H9 (cell line): ENCODE measurements around the gene KICS2. TPM values are rescaled to one million over a fixed set of nuclear protein-coding genes. Genes with fewer than 3 reads are reported as not detected.

Experiments used
- DNase-seq: peaks from one replicate; pipeline ENCODE4 v3.0.0-alpha.2; 2017
- H2AFZ ChIP-seq: one replicate; pipeline ENCODE4 v1.6.1; 2013; ENCODE audit warnings: mild to moderate bottlenecking, low read length, control low read depth, moderate library complexity
- H2AK5ac ChIP-seq: 2 replicates; pipeline ENCODE4 v1.6.1; 2013; ENCODE audit warnings: low read length, control low read depth, mixed read lengths; ENCODE audit not compliant: insufficient read length
- H2BK120ac ChIP-seq: one replicate; pipeline ENCODE4 v1.6.1; 2013; ENCODE audit warnings: low read depth, mild to moderate bottlenecking, low read length, control low read depth, inconsistent platforms; ENCODE audit not compliant: poor library complexity, severe bottlenecking
- H2BK12ac ChIP-seq: 2 replicates; pipeline ENCODE4 v1.6.1; 2013; ENCODE audit warnings: low read length, control low read depth, mixed read lengths, low read depth; ENCODE audit not compliant: insufficient read length
- H2BK15ac ChIP-seq: 2 replicates; pipeline ENCODE4 v1.6.1; 2013; ENCODE audit warnings: low read depth, low read length, control low read depth
- H2BK20ac ChIP-seq: one replicate; pipeline ENCODE4 v1.6.1; 2013; ENCODE audit warnings: low read depth, mild to moderate bottlenecking, low read length, control low read depth, inconsistent platforms; ENCODE audit not compliant: poor library complexity, severe bottlenecking
- H2BK5ac ChIP-seq: 2 replicates; pipeline ENCODE4 v1.6.1; 2013; ENCODE audit warnings: low read length, control low read depth, mixed read lengths; ENCODE audit not compliant: insufficient read length
- H3K14ac ChIP-seq: 2 replicates; pipeline ENCODE4 v1.6.1; 2013; ENCODE audit warnings: low read length, control low read depth; ENCODE audit not compliant: insufficient read depth
- H3K18ac ChIP-seq: 2 replicates; pipeline ENCODE4 v1.6.1; 2013; ENCODE audit warnings: low read depth, mild to moderate bottlenecking, mixed read lengths, low read length, control low read depth; ENCODE audit not compliant: insufficient read length
- H3K23ac ChIP-seq: 2 replicates; pipeline ENCODE4 v1.6.1; 2013; ENCODE audit warnings: low read length, control low read depth, mixed read lengths, low read depth; ENCODE audit not compliant: insufficient read length
- H3K23me2 ChIP-seq: 2 replicates; pipeline ENCODE4 v1.6.1; 2013; ENCODE audit warnings: low read depth, mild to moderate bottlenecking, mixed read lengths, low read length, control low read depth; ENCODE audit not compliant: insufficient read length, poor library complexity, severe bottlenecking
- H3K27ac ChIP-seq: 2 replicates; pipeline ENCODE4 v1.5.1; 2013; ENCODE audit warnings: low read length, control low read depth, mixed read lengths, low read depth; ENCODE audit not compliant: insufficient read length
- H3K27me3 ChIP-seq: 2 replicates; pipeline ENCODE4 v1.6.1; 2013; ENCODE audit warnings: low read length, control low read depth, inconsistent platforms; ENCODE audit not compliant: insufficient read depth
- H3K4ac ChIP-seq: 2 replicates; pipeline ENCODE4 v1.6.1; 2013; ENCODE audit warnings: low read depth, mild to moderate bottlenecking, control low read depth, inconsistent platforms, low read length, moderate library complexity
- H3K4me1 ChIP-seq: 2 replicates; pipeline ENCODE4 v1.6.1; 2013; ENCODE audit warnings: low read length, control low read depth, inconsistent platforms; ENCODE audit not compliant: insufficient read depth
- H3K4me2 ChIP-seq: 2 replicates; pipeline ENCODE4 v1.6.1; 2013; ENCODE audit warnings: low read length, control low read depth, mixed read lengths; ENCODE audit not compliant: insufficient read length, insufficient read depth
- H3K56ac ChIP-seq: 2 replicates; pipeline ENCODE4 v1.6.1; 2013; ENCODE audit warnings: low read depth, mild to moderate bottlenecking, mixed read lengths, low read length, control low read depth; ENCODE audit not compliant: insufficient read length
- H3K79me1 ChIP-seq: 2 replicates; pipeline ENCODE4 v1.6.1; 2013; ENCODE audit warnings: low read depth, mild to moderate bottlenecking, moderate library complexity, low read length, control low read depth, inconsistent platforms; ENCODE audit not compliant: insufficient read depth, poor library complexity, severe bottlenecking
- H3K79me2 ChIP-seq: 2 replicates; pipeline ENCODE4 v1.6.1; 2013; ENCODE audit warnings: low read length, control low read depth, inconsistent platforms; ENCODE audit not compliant: insufficient read depth
- H3K9ac ChIP-seq: 2 replicates; pipeline ENCODE4 v1.6.1; 2013; ENCODE audit warnings: low read length, control low read depth, mixed read lengths; ENCODE audit not compliant: insufficient read length; ENCODE audit errors: extremely low read depth
- H3K9me3 ChIP-seq: one replicate; pipeline ENCODE4 v1.6.1; 2013; ENCODE audit warnings: low read depth, low read length, inconsistent platforms; ENCODE audit not compliant: control insufficient read depth
- H3T11ph ChIP-seq: one replicate; pipeline ENCODE4 v1.6.1; 2013; ENCODE audit warnings: mild to moderate bottlenecking, low read length, control low read depth, inconsistent platforms
- H4K20me1 ChIP-seq: one replicate; pipeline ENCODE4 v1.6.1; 2013; ENCODE audit not compliant: control insufficient read depth, insufficient read length, insufficient read depth
- H4K5ac ChIP-seq: 2 replicates; pipeline ENCODE4 v1.6.1; 2013; ENCODE audit warnings: low read depth, mild to moderate bottlenecking, mixed read lengths, low read length, control low read depth; ENCODE audit not compliant: insufficient read length
- H4K8ac ChIP-seq: replicated peaks from 2 replicates; pipeline ENCODE4 v1.6.1; 2013; ENCODE audit warnings: low read length, control low read depth, mixed read lengths, low read depth; ENCODE audit not compliant: insufficient read length
- H4K91ac ChIP-seq: 2 replicates; pipeline ENCODE4 v1.6.1; 2013; ENCODE audit warnings: low read depth, mild to moderate bottlenecking, moderate library complexity, mixed read lengths, low read length, control low read depth; ENCODE audit not compliant: insufficient read length
- H3K27ac Mint-ChIP-seq, 3 experiments: 2 replicates in 2 of 3; 3 replicates in 1 of 3; pipeline ENCODE4 v1.8.0; 2020 to 2021; ENCODE audit warnings: mixed read lengths in 3 of 3, mild to moderate bottlenecking in 1 of 3, moderate library complexity in 1 of 3
- H3K27me3 Mint-ChIP-seq: 2 replicates; pipeline ENCODE4 v1.8.0; 2021; ENCODE audit warnings: low read depth, mild to moderate bottlenecking, moderate library complexity, mixed read lengths
- H3K36me3 Mint-ChIP-seq, 3 experiments: 2 replicates in 2 of 3; 3 replicates in 1 of 3; pipeline ENCODE4 v1.8.0; 2020 to 2021; ENCODE audit warnings: low read depth in 3 of 3, mixed read lengths in 3 of 3; ENCODE audit not compliant: insufficient read depth in 1 of 3
- H3K4me1 Mint-ChIP-seq, 2 experiments: 2 replicates each; pipeline ENCODE4 v1.8.0; 2020; ENCODE audit warnings: mixed read lengths in 2 of 2
- H3K4me3 Mint-ChIP-seq, 2 experiments: 2 replicates in 1 of 2; 3 replicates in 1 of 2; pipeline ENCODE4 v1.8.0; 2020 to 2021; ENCODE audit warnings: mild to moderate bottlenecking in 2 of 2, mixed read lengths in 2 of 2, moderate library complexity in 1 of 2
- H3K9me3 Mint-ChIP-seq, 2 experiments: 2 replicates in 1 of 2; 3 replicates in 1 of 2; pipeline ENCODE4 v1.8.0; 2020; ENCODE audit warnings: mild to moderate bottlenecking in 2 of 2, mixed read lengths in 2 of 2, moderate library complexity in 1 of 2
- CTCF ChIP-seq: fragments of 200-600 bp; sonication (generic); conservative IDR thresholded peaks from 3 replicates; pipeline ENCODE4 v1.8.0; 2021; ENCODE audit warnings: antibody characterized with exemption, mild to moderate bottlenecking
- total RNA-seq: library from RNA; stranded (reverse); gene quantifications from 2 replicates; pipeline ENCODE4 v1.2.1, GENCODE V29; 2021

Gene KICS2
- total RNA-seq, 1 experiment from 2014 or later: 7.3 TPM

GRCh38 chr12:64237382-64237781 is 15.3 kb upstream of the KICS2 start:
- no peaks in the 10 kb centered on the region for H4K20me1 ChIP-seq
- Mint-ChIP-seq H3K9me3 (no peaks in the 10 kb centered on the region), H3K4me1 (0 out of 4 replicates have a peak, but pooled peaks cover 0 to 2% of the 10 kb centered on the region in 2 experiments), H3K4me3 (no peak overlapping the region), H3K27ac (no peak overlapping the region), H3K27me3 (no peaks in the 10 kb centered on the region), H3K36me3 (no peaks in the 10 kb centered on the region)
- no peak overlapping the region for H2BK12ac ChIP-seq
- DNase-seq: no peak
- no peak overlapping the region for H3K56ac ChIP-seq
- no peak overlapping the region for H4K91ac ChIP-seq
- H3K27me3 ChIP-seq: no peaks in the 10 kb centered on the region
- H3K18ac ChIP-seq: no peak overlapping the region
- no peak overlapping the region for H3K27ac ChIP-seq
- H3K23ac ChIP-seq: no peak overlapping the region
- H3K4me2 ChIP-seq: no peak overlapping the region
- H3T11ph ChIP-seq: no peak overlapping the region
- no peak for TF ChIP-seq CTCF
- no peak overlapping the region for H2AFZ ChIP-seq
- no peak overlapping the region for H2BK20ac ChIP-seq
- no peak overlapping the region for H2AK5ac ChIP-seq
- no peaks in the 10 kb centered on the region for H3K79me2 ChIP-seq
- H2BK120ac ChIP-seq: no peak overlapping the region
- H3K23me2 ChIP-seq: no peaks in the 10 kb centered on the region
- no peak overlapping the region for H2BK5ac ChIP-seq
- H4K5ac ChIP-seq: no peak overlapping the region
- H3K9ac ChIP-seq: no peak overlapping the region
- no peak overlapping the region for H4K8ac ChIP-seq
- no peaks in the 10 kb centered on the region for H3K79me1 ChIP-seq
- H3K9me3 ChIP-seq: no peaks in the 10 kb centered on the region
- peaks cover 5% of the 10 kb centered on the region; the same call in 1 of the 2 replicates for H3K4me1 ChIP-seq
- H3K4ac ChIP-seq: no peak overlapping the region
- H3K14ac ChIP-seq: no peak overlapping the region
- no peak overlapping the region for H2BK15ac ChIP-seq
